ENCODE results near the gene CSAG3.
"Not testable (repeated sequence)": the region's sequence is repeated elsewhere in the genome, so short reads cannot be mapped to it uniquely, and the experiment has no call there.

Gene CSAG3

GRCh38 chrX:152759544-152759943 lies 526 bp downstream of the CSAG3 start:
- DNase-seq (ENCODE audit: low spot score in 2 of 2); H3K4me1 ChIP-seq; H3K27me3 ChIP-seq (ENCODE audit: low read depth); H3K36me3 ChIP-seq (replicated peaks); H3K4me3 ChIP-seq; in situ Hi-C loops (cut with MboI; ENCODE audit: low sequenced_read_pairs); H3K9me3 ChIP-seq: not testable (repeated sequence)

DNA sequence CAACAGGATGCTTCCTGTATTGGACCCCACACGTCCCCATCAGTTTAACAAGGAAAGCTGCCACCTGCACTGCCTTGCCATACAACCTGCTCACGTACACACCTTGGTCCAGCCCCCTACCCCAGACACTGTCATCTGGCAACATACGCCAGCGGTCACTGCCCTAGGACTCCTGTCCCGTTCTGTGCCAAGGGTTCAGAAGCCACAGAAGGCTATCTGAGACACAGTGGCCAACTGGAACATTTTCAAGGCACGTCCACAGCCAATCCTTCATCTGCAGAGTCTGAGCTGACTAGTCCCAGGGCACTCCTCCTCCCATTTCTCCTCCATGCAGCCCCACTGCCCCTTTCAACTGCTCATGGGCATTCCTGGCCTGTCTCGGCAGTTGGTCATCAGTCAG lies 2.6 kb downstream of the CSAG3 start:
- DNase-seq (ENCODE audit: low spot score in 2 of 2); H3K9me3 ChIP-seq; H3K4me1 ChIP-seq; H3K27me3 ChIP-seq (ENCODE audit: low read depth); H3K36me3 ChIP-seq (replicated peaks); in situ Hi-C loops (cut with MboI; ENCODE audit: low sequenced_read_pairs); H3K4me3 ChIP-seq: not testable (repeated sequence)

GRCh38 chrX:152766562-152766961 lies 7.5 kb downstream of the CSAG3 start:
- H3K36me3 ChIP-seq (replicated peaks); in situ Hi-C loops (cut with MboI; ENCODE audit: low sequenced_read_pairs); H3K9me3 ChIP-seq; H3K27me3 ChIP-seq (ENCODE audit: low read depth); DNase-seq (ENCODE audit: low spot score in 2 of 2); H3K4me3 ChIP-seq; H3K4me1 ChIP-seq: not testable (repeated sequence)

DNA sequence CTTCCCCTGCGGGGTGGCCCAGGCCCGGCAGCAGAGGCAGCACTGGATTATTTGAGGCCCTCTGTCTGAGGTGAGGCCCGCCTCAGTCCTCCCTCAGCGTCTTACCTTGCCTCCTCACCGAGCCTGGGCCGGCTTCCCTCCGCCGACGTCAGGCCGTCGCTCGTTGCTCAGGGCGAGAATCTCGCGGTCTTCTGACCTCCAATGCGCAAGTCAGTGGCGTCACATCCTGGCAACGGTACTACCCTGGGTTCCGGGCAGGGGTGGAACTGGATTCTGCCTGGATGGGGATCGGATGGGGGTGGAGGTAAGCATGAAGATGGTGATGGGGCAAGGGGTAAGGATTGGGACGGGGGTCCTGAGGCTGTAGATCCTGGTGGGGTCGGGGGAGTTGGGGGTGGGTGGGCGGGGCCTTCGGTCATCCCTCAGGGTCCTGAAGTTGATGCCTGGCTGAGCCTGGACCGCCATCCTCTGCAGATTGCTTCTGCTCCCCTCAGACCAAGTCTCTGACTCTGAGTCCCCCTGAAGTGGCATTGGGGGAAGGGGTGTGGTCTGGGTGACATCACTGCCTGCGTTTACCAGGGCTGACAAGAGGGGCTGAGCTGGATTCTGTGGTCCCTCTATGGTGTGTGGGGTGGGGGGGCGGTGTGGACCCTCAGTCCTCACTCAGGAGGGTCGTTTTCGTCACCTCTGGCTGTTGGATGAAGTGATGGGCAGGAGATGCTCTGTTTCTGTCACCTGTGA lies 10.7 kb downstream of the CSAG3 start, which contains the start of gene MAGEA6:
TSS of gene MAGEA6 (minus strand) at position 141 of the 741 bp plus-strand sequence. CDS start 2,039 bp downstream, outside the sequence.
- H3K4me1 ChIP-seq; H3K27me3 ChIP-seq (ENCODE audit: low read depth); H3K4me3 ChIP-seq; H3K9me3 ChIP-seq; in situ Hi-C loops (cut with MboI; ENCODE audit: low sequenced_read_pairs); H3K36me3 ChIP-seq (replicated peaks); DNase-seq (ENCODE audit: low spot score in 2 of 2): not testable (repeated sequence)

DNA sequence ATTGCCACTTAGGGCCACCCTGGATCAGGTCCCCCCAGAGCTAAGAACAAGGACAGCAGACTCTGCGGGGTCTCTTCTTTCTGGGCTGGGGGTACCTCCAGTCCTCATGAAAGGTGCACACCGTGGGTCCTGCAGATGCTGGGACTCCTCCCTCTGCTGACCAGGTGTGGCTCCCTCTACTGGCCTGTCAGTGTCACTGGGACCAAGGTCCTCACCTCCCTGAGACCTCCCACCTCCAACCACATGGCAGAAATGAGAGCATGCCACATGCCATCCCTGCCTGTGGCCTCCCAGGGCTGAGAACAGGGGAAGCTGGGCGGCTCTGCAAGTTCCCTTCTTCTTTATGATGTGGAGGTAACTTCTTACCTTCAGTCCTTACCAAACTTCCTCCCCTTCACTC lies 28.0 kb downstream of the CSAG3 start:
- H3K27me3 ChIP-seq (ENCODE audit: low read depth); H3K9me3 ChIP-seq; DNase-seq (ENCODE audit: low spot score in 2 of 2); in situ Hi-C loops (cut with MboI; ENCODE audit: low sequenced_read_pairs); H3K36me3 ChIP-seq (replicated peaks); H3K4me1 ChIP-seq; H3K4me3 ChIP-seq: not testable (repeated sequence)

- in situ Hi-C loops (cut with MboI; ENCODE audit: low sequenced_read_pairs), result no loop called here
- H3K4me3 ChIP-seq, result no peak overlapping the region
- DNase-seq (ENCODE audit: low spot score in 2 of 2), result no peak
Observed at GRCh38 chrX:152798945-152799344, 39.9 kb downstream of the CSAG3 start.

GRCh38 chrX:152806035-152806434 lies 47.0 kb downstream of the CSAG3 start:
- in situ Hi-C loops (cut with MboI; ENCODE audit: low sequenced_read_pairs), result loop anchor here (25.0 kb wide), 1 partner anchor 1044 kb away; no protein-coding TSS in a partner anchor
- Histone ChIP-seq H3K4me3 (no peak overlapping the region), H3K9me3 (no peaks in the 10 kb centered on the region), H3K4me1 (no peaks in the 10 kb centered on the region; the same call in 1 of the 2 replicates), H3K27me3 (ENCODE audit: low read depth) (peaks cover 19% of the 10 kb centered on the region), H3K36me3 (replicated peaks) (no peaks in the 10 kb centered on the region)
- no peak for DNase-seq (ENCODE audit: low spot score in 2 of 2)

More at GRCh38 chrX:152798945-152799344, 39.9 kb downstream of the CSAG3 start:
- Histone ChIP-seq H3K9me3 (no peaks in the 10 kb centered on the region), H3K4me1 (no peaks in the 10 kb centered on the region), H3K36me3 (replicated peaks) (no peaks in the 10 kb centered on the region), H3K27me3 (ENCODE audit: low read depth) (peaks cover 13% of the 10 kb centered on the region)

All from HAP-1 (cell line).